Retinal pigment epithelial cell (primary cell): ENCODE data around the gene MKNK2.
"Not testable (repeated sequence)": the region's sequence is repeated elsewhere in the genome, so short reads cannot be mapped to it uniquely, and the experiment has no call there.

Experiments
- DNase-seq: peaks from one replicate; pipeline ENCODE4 v3.0.0-alpha.2; 2010; ENCODE audit warnings: low read depth
- H3K4me3 ChIP-seq: 2 replicates; pipeline ENCODE4 v1.5.1; 2011; ENCODE audit warnings: mild to moderate bottlenecking, low read length, control low read depth, moderate library complexity
- TF ChIP-seq, protein P1 (sequence below): conservative IDR thresholded peaks from 2 replicates; pipeline ENCODE4 v1.5.1; 2011; ENCODE audit warnings: low read depth, low read length, control low read depth, inconsistent platforms

Gene MKNK2

GRCh38 chr19:2035590-2035991 lies 15.5 kb downstream of the MKNK2 start:
- no peak overlapping the region for H3K4me3 ChIP-seq
- TF ChIP-seq, protein P1, sequence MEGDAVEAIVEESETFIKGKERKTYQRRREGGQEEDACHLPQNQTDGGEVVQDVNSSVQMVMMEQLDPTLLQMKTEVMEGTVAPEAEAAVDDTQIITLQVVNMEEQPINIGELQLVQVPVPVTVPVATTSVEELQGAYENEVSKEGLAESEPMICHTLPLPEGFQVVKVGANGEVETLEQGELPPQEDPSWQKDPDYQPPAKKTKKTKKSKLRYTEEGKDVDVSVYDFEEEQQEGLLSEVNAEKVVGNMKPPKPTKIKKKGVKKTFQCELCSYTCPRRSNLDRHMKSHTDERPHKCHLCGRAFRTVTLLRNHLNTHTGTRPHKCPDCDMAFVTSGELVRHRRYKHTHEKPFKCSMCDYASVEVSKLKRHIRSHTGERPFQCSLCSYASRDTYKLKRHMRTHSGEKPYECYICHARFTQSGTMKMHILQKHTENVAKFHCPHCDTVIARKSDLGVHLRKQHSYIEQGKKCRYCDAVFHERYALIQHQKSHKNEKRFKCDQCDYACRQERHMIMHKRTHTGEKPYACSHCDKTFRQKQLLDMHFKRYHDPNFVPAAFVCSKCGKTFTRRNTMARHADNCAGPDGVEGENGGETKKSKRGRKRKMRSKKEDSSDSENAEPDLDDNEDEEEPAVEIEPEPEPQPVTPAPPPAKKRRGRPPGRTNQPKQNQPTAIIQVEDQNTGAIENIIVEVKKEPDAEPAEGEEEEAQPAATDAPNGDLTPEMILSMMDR = no peak
- DNase-seq = no peak

- H3K4me3 ChIP-seq = no peak overlapping the region
- no peak for DNase-seq
- TF ChIP-seq, protein P1 = no peak
Measured at GRCh38 chr19:2034729-2035589, 16.1 kb downstream of the MKNK2 start.

DNA sequence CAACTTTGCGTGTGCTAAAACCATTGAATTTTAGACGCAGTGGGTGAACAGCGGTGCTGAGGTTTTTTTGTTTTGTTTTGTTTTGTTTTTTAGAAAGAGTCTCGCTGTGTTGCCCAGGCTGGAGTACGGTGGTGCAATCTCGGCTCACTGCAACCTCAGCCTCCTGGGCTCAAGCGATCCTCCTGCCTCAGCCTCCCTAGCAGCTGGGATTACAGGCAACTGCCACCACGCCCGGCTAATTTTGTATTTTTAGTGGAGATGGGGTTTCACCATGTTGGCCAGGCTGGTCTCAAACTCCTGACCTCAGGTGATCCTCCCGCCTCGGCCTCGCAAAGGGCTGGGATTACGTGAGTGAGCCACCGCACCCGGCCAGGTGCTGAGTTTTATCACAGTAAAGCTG lies 16.8 kb downstream of the MKNK2 start:
- DNase-seq, H3K4me3 ChIP-seq: not testable (repeated sequence)

DNA sequence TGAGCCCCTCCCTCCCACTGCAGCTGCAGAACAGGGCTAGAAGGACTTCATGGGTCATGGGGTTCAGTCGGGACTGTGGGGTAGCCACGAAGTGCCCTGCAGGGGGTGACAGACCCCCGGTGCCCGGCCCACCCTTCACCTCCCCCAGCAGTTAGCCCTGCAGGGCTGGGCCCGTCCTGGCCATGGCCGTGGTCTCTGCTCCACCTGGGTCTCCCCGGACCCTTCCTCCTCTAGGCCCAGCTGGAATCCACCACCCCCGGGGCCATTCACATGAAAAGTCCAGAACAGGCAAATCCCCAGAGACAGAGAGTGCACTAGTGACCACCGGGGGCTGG lies 17.3 kb downstream of the MKNK2 start:
- H3K4me3 ChIP-seq = no peak overlapping the region
- TF ChIP-seq, protein P1 = no peak
- DNase-seq = no peak

GRCh38 chr19:2033115-2033824 lies 17.8 kb downstream of the MKNK2 start:
- no peak overlapping the region for H3K4me3 ChIP-seq
- TF ChIP-seq, protein P1 = no peak
- no peak for DNase-seq

GRCh38 chr19:2032296-2032941 lies 18.6 kb downstream of the MKNK2 start:
- H3K4me3 ChIP-seq = no peak overlapping the region
- DNase-seq = peak; percentile 82
- TF ChIP-seq, protein P1 = no peak

GRCh38 chr19:2027361-2027760 lies 23.7 kb downstream of the MKNK2 start:
- no peak for DNase-seq
- no peak overlapping the region for H3K4me3 ChIP-seq
- TF ChIP-seq, protein P1 = no peak
